Natural killer cell (primary cell): ENCODE results near the gene PLEKHA8. TPM values are rescaled to one million over a fixed set of nuclear protein-coding genes. Genes with fewer than 3 reads are reported as not detected.

Experiments
- ATAC-seq, 3 donors: fragments of 150-1000 bp in 2 of 3; fragments of 200-7000 bp in 1 of 3; cut with Tn5 transposase; 1 replicate in 1 of 3; 2 replicates in 2 of 3; pipeline ENCODE4 v1.10.0; 2021; ENCODE audit warnings: mild to moderate bottlenecking in 2 of 3, moderate library complexity in 2 of 3
- DNase-seq, 2 donors: peaks; one replicate each; pipeline versions ENCODE4 v3.0.0 to v3.0.0-alpha.2; 2013 to 2021; ENCODE audit warnings: mixed read lengths in 1 of 2
- H3K27ac ChIP-seq: one replicate; pipeline ENCODE4 v1.5.1; 2013; ENCODE audit warnings: mild to moderate bottlenecking, low read length
- H3K27me3 ChIP-seq: one replicate; pipeline ENCODE4 v1.6.1; 2013; ENCODE audit warnings: low read length; ENCODE audit not compliant: control insufficient read depth, insufficient read depth
- H3K36me3 ChIP-seq: one replicate; pipeline ENCODE4 v1.6.1; 2013; ENCODE audit warnings: low read length; ENCODE audit not compliant: control insufficient read depth, insufficient read depth
- H3K4me1 ChIP-seq: one replicate; pipeline ENCODE4 v1.6.1; 2013; ENCODE audit warnings: low read length; ENCODE audit not compliant: control insufficient read depth, insufficient read depth
- H3K4me3 ChIP-seq: one replicate; pipeline ENCODE4 v1.5.1; 2013; ENCODE audit warnings: low read length
- H3K9me3 ChIP-seq: one replicate; pipeline ENCODE4 v1.6.1; 2013; ENCODE audit warnings: low read length; ENCODE audit not compliant: control insufficient read depth, insufficient read depth
- H3K27ac Mint-ChIP-seq, 2 donors: one replicate each; pipeline ENCODE4 v1.8.0; 2022; ENCODE audit warnings: mild to moderate bottlenecking in 2 of 2, mixed read lengths in 2 of 2, moderate library complexity in 1 of 2
- H3K27me3 Mint-ChIP-seq, 2 donors: one replicate each; pipeline ENCODE4 v1.8.0; 2022; ENCODE audit warnings: low read depth in 2 of 2, mixed read lengths in 2 of 2
- H3K36me3 Mint-ChIP-seq: one replicate; pipeline ENCODE4 v1.8.0; 2022; ENCODE audit warnings: mixed read lengths
- H3K4me1 Mint-ChIP-seq, 2 donors: one replicate each; pipeline ENCODE4 v1.8.0; 2022; ENCODE audit warnings: mixed read lengths in 2 of 2
- H3K4me3 Mint-ChIP-seq: one replicate; pipeline ENCODE4 v1.8.0; 2022; ENCODE audit warnings: mild to moderate bottlenecking, moderate library complexity, mixed read lengths
- H3K9me3 Mint-ChIP-seq, 2 donors: one replicate each; pipeline ENCODE4 v1.8.0; 2022; ENCODE audit warnings: mixed read lengths in 2 of 2
- CTCF ChIP-seq: fragments of 200-600 bp; IDR thresholded peaks from one replicate; pipeline ENCODE4 v1.8.0; 2022; ENCODE audit warnings: antibody characterized with exemption
- WGBS: methylation state at CpG from one replicate; pipeline ENCODE4 v1.1.7; 2013; ENCODE audit warnings: missing lambda C conversion rate; ENCODE audit not compliant: insufficient coverage; 5-methylcytosine and 5-hydroxymethylcytosine counted together
- intact Hi-C: fragments of 100-400 bp; cut with micrococcal nuclease; formaldehyde crosslinking; loops from one replicate; pipeline ENCODE4 v1.14.2; 2022
- total RNA-seq, 4 donors: library from RNA; stranded (reverse); fragments of 120-200 nt in 1 of 4; gene quantifications; one replicate each; pipeline versions ENCODE4 v1.2.3 to v1.2.4, GENCODE V29; 2013 to 2022

PLEKHA8 gene
- total RNA-seq, 3 donors from 2014 or later (not counting 1 experiment from before 2014, with no cell fraction given), result 8.7 to 12.8 (median 11.8) TPM

- intact Hi-C loops, result no loop called here
- H3K9me3 Mint-ChIP-seq, result no peaks in the 10 kb centered on the region
- 91% methylated on average over 4 of the region's 4 CpGs for WGBS
- Histone ChIP-seq H3K9me3 (peaks cover 3% of the 10 kb centered on the region), H3K36me3 (no peaks in the 10 kb centered on the region), H3K27ac (no peak overlapping the region), H3K27me3 (no peaks in the 10 kb centered on the region), H3K4me1 (peaks cover 16% of the 10 kb centered on the region), H3K4me3 (no peak overlapping the region)
- no peak for ATAC-seq
- peaks cover 0 to 2% of the 10 kb centered on the region in 2 donors for H3K27me3 Mint-ChIP-seq
- no peak for DNase-seq
- H3K4me3 Mint-ChIP-seq, result peak overlapping the region; percentile 67
- H3K4me1 Mint-ChIP-seq, result peaks cover 22 to 25% of the 10 kb centered on the region in 2 donors
- H3K27ac Mint-ChIP-seq, result no peak overlapping the region
- no peaks in the 10 kb centered on the region for H3K36me3 Mint-ChIP-seq
- TF ChIP-seq CTCF, result no peak
Observed at GRCh38 chr7:29990931-29991330, 37.3 kb upstream of the PLEKHA8 start.

- Mint-ChIP-seq H3K4me3 (no peak overlapping the region), H3K27me3 (peaks cover 0 to 5% of the 10 kb centered on the region in 2 donors), H3K36me3 (peaks cover 7% of the 10 kb centered on the region), H3K4me1 (peaks cover 20 to 23% of the 10 kb centered on the region in 2 donors), H3K9me3 (peaks cover 2 to 4% of the 10 kb centered on the region in 2 donors), H3K27ac (no peak overlapping the region)
- Histone ChIP-seq H3K4me1 (peaks cover 16% of the 10 kb centered on the region), H3K9me3 (peaks cover 7% of the 10 kb centered on the region), H3K27ac (no peak overlapping the region), H3K4me3 (no peak overlapping the region), H3K36me3 (no peaks in the 10 kb centered on the region), H3K27me3 (no peaks in the 10 kb centered on the region)
- WGBS, result 97% methylated on average over 5 of the region's 5 CpGs
- ATAC-seq (no peak), DNase-seq (no peak)
- TF ChIP-seq CTCF, result no peak
- intact Hi-C loops, result no loop called here
Observed at GRCh38 chr7:29991937-29992336, 36.3 kb upstream of the PLEKHA8 start.

GRCh38 chr7:29993140-29993539 lies 35.1 kb upstream of the PLEKHA8 start:
- Mint-ChIP-seq H3K36me3 (peaks cover 14% of the 10 kb centered on the region), H3K9me3 (peaks cover 2 to 6% of the 10 kb centered on the region in 2 donors), H3K4me1 (peaks cover 12 to 13% of the 10 kb centered on the region in 2 donors), H3K4me3 (no peak overlapping the region), H3K27me3 (peaks cover 0 to 9% of the 10 kb centered on the region in 2 donors), H3K27ac (no peak overlapping the region)
- DNase-seq (no peak), ATAC-seq (no peak)
- Histone ChIP-seq H3K4me3 (no peak overlapping the region), H3K27me3 (no peaks in the 10 kb centered on the region), H3K4me1 (peaks cover 12% of the 10 kb centered on the region), H3K36me3 (no peaks in the 10 kb centered on the region), H3K27ac (no peak overlapping the region), H3K9me3 (peaks cover 7% of the 10 kb centered on the region)
- 96% methylated on average over 3 of the region's 4 CpGs for WGBS
- intact Hi-C loops, result no loop called here
- no peak for TF ChIP-seq CTCF

GRCh38 chr7:29995652-29996051 lies 32.6 kb upstream of the PLEKHA8 start:
- intact Hi-C loops, result no loop called here
- no peak for ATAC-seq
- Mint-ChIP-seq H3K36me3 (peaks cover 14% of the 10 kb centered on the region), H3K4me3 (no peak overlapping the region), H3K27ac (no peak overlapping the region), H3K27me3 (peaks cover 0 to 7% of the 10 kb centered on the region in 2 donors), H3K9me3 (peaks cover 2 to 6% of the 10 kb centered on the region in 2 donors), H3K4me1 (no peaks in the 10 kb centered on the region)
- H3K27me3 ChIP-seq, result no peaks in the 10 kb centered on the region
- H3K36me3 ChIP-seq, result no peaks in the 10 kb centered on the region
- no peak for DNase-seq
- TF ChIP-seq CTCF, result no peak
- peaks cover 7% of the 10 kb centered on the region for H3K9me3 ChIP-seq
- no peak overlapping the region for H3K4me3 ChIP-seq
- no peaks in the 10 kb centered on the region for H3K4me1 ChIP-seq
- no peak overlapping the region for H3K27ac ChIP-seq
